ENCODE results near the gene PSMC4. TPM values are rescaled to one million over a fixed set of nuclear protein-coding genes. Genes with fewer than 3 reads are reported as not detected.

Gene PSMC4
- 120 TPM for total RNA-seq (2021; ENCODE audit: unreplicated experiment)
- polyA plus RNA-seq (2012), result 136 and 141 TPM in 2 replicates
- Bru-seq, nascent RNA, result percentile 79 among the genes with signal in this experiment
- BruChase-seq, experiment 1, labeled RNA remaining after a 6-hour chase, result percentile 94 among the genes with signal in this experiment
- percentile 84 among the genes with signal in this experiment for BruChase-seq, experiment 2, labeled RNA remaining after a 2-hour chase
- long read RNA-seq, transcript PSMC4-201 (11 exons, 1,591 nt), result major isoform, 167 of 197 reads
- long read RNA-seq, partial matches to known transcripts, result 6 of 197 reads
- long read RNA-seq, other reads (novel, unspliced or antisense), result 19 of 197 reads

GRCh38 chr19:39970675-39971379 lies at the start of gene PSMC4:
Gene PSMC4 (plus strand): TSS chr19:39971165. CDS start chr19:39971203, 38 bp downstream.
- Histone ChIP-seq H3K9ac (ENCODE audit: low read length) (peak within 1 kb of the TSS; percentile 99), H4K20me1 (ENCODE audit: insufficient read depth) (no peaks in the 10 kb centered on the region), H3K4me1 (ENCODE audit: control insufficient read depth in 1 of 2, insufficient read depth in 2 of 2, low read length in 2 of 2) (peaks cover 6 to 18% of the 10 kb centered on the region in 2 experiments), H2AFZ (ENCODE audit: low read depth, low read length, poor library complexity, severe bottlenecking) (no peak within 1 kb of the TSS), H3K4me2 (ENCODE audit: low read length) (peak within 1 kb of the TSS; percentile 99), H3K9me2 (ENCODE audit: insufficient read depth) (no peaks in the 10 kb centered on the region), H3K27ac (ENCODE audit: low read depth, low read length) (peak within 1 kb of the TSS; percentile 82), H3K27me3 (ENCODE audit: insufficient read depth, low read length) (no peaks in the 10 kb centered on the region), H3K4me3 (replicated peaks in 1 of 2; ENCODE audit: low read depth in 1 of 2, low read length in 2 of 2) (peak within 1 kb of the TSS; percentile 62 to 100), H3K9me3 (ENCODE audit: control insufficient read depth in 1 of 2, insufficient read depth in 1 of 2, low read depth in 1 of 2, low read length in 2 of 2) (no peaks in the 10 kb centered on the region), H3K79me2 (ENCODE audit: insufficient read depth, low read length) (peaks cover 62% of the 10 kb centered on the region), H3K36me3 (ENCODE audit: control insufficient read depth in 1 of 2, insufficient read depth in 2 of 2, low read length in 2 of 2) (peaks cover 30 to 32% of the 10 kb centered on the region in 2 experiments)
- ATAC-seq (peak; percentile 98), DNase-seq (ENCODE audit: low read depth, low spot score) (peak; percentile 98)
- RAD21 ChIA-PET (ENCODE audit: low non-redundant PET in 1 of 2, low total read pairs in 2 of 2, uncharacterized antibody in 2 of 2, unreplicated experiment in 2 of 2), result interaction anchor here in 1 of 2 experiments (0.6 kb wide), 1 partner anchor 600 kb away, joined by 6 read pairs; no protein-coding TSS in a partner anchor
- POLR2A ChIA-PET, result interaction anchor here (0.6 to 1.5 kb wide), 8 partner anchors 10 to 535 kb away, joined by 3 to 7 read pairs (median 4); partner anchors contain the start of genes RPS16, ZNF546 and ZNF780A
- intact Hi-C loops (cut with micrococcal nuclease), result loop anchor here (2.0 kb wide), 1 partner anchor 178 kb away; no protein-coding TSS in a partner anchor
- CTCF ChIA-PET, result interaction anchor here (1.2 to 1.7 kb wide), 8 partner anchors 9 to 247 kb away, joined by 3 to 10 read pairs (median 4); partner anchors contain the start of genes FBL and TTC9B
- no TSS peak for BruUV-seq (replicated peaks)
- TF ChIP-seq SRF (IDR thresholded peaks at IDR 0.05; ENCODE audit: low read depth) (no peak), ZFX (IDR thresholded peaks at IDR 0.05) (peak; percentile 72; the same call in 1 of the 2 replicates), TCF7L2 (IDR thresholded peaks at IDR 0.05; ENCODE audit: borderline replicate concordance, extremely low read depth, insufficient read depth, insufficient read length) (no peak), RAD21 (IDR thresholded peaks at IDR 0.05; ENCODE audit: low read depth) (peak; percentile 64), JUND (IDR thresholded peaks at IDR 0.05) (no peak), ZBTB33 (IDR thresholded peaks at IDR 0.05; ENCODE audit: extremely low read depth, insufficient replicate concordance, low read length) (no peak), CEBPB (IDR thresholded peaks at IDR 0.05; ENCODE audit: low read depth) (no peak), FOSL1 (IDR thresholded peaks at IDR 0.05; ENCODE audit: low read depth) (no peak), SIN3A (IDR thresholded peaks at IDR 0.05; ENCODE audit: low read depth) (peak; percentile 91), EZH2phosphoT487 (IDR thresholded peaks at IDR 0.05; ENCODE audit: borderline replicate concordance) (no peak), EGR1 (IDR thresholded peaks at IDR 0.05; ENCODE audit: low read depth) (peak; percentile 40; the same call in 1 of the 2 replicates), POLR2A (IDR thresholded peaks at IDR 0.05; ENCODE audit: borderline replicate concordance, extremely low read depth, insufficient read depth, insufficient read length) (peak; percentile 77), ATF3 (IDR thresholded peaks at IDR 0.05) (no peak), CBX3 (IDR thresholded peaks at IDR 0.05; ENCODE audit: low read depth) (no peak), REST (IDR thresholded peaks at IDR 0.05; ENCODE audit: low read depth) (no peak), EZH2 (IDR thresholded peaks at IDR 0.05) (no peak), MAX (IDR thresholded peaks at IDR 0.05) (peak; percentile 95), ZNF274 (IDR thresholded peaks at IDR 0.05; ENCODE audit: low read depth, low read length) (no peak), ELF1 (IDR thresholded peaks at IDR 0.05; ENCODE audit: borderline replicate concordance, low read depth) (no peak; the same call in 1 of the 2 replicates), YY1 (IDR thresholded peaks at IDR 0.05; ENCODE audit: extremely low read depth, insufficient replicate concordance, low read depth, low read length) (peak; percentile 64), SP1 (IDR thresholded peaks at IDR 0.05; ENCODE audit: low read depth) (peak; percentile 50)

Measured in HCT116 (cell line).